ENCODE data around the gene GJC2. TPM values are rescaled to one million over a fixed set of nuclear protein-coding genes. Genes with fewer than 3 reads are reported as not detected.

Gene GJC2
- total RNA-seq, 1 donor: 0.84 TPM

- Histone ChIP-seq H3K4me3 (ENCODE audit: low read length) (no peak overlapping the region), H3K27me3 (ENCODE audit: insufficient read depth, low read length) (no peaks in the 10 kb centered on the region), H3K4me1 (ENCODE audit: insufficient read depth, low read length) (peaks cover 20% of the 10 kb centered on the region), H3K9me3 (ENCODE audit: low read depth, low read length) (no peaks in the 10 kb centered on the region)
Observed at GRCh38 chr1:228134591-228134990, 15.1 kb upstream of the GJC2 start.

- peaks cover 26% of the 10 kb centered on the region for H3K4me1 ChIP-seq (ENCODE audit: insufficient read depth, low read length)
- H3K4me3 ChIP-seq (ENCODE audit: low read length): no peak overlapping the region
- no peaks in the 10 kb centered on the region for H3K27me3 ChIP-seq (ENCODE audit: insufficient read depth, low read length)
- no peaks in the 10 kb centered on the region for H3K9me3 ChIP-seq (ENCODE audit: low read depth, low read length)
Observed at GRCh38 chr1:228136901-228137300, 12.8 kb upstream of the GJC2 start.

GRCh38 chr1:228139406-228139930 is 10.3 kb upstream of the GJC2 start:
- Histone ChIP-seq H3K9me3 (ENCODE audit: low read depth, low read length) (no peaks in the 10 kb centered on the region), H3K4me1 (ENCODE audit: insufficient read depth, low read length) (peaks cover 50% of the 10 kb centered on the region), H3K27me3 (ENCODE audit: insufficient read depth, low read length) (no peaks in the 10 kb centered on the region), H3K4me3 (ENCODE audit: low read length) (peak overlapping the region; percentile 82)

- H3K4me3 ChIP-seq (ENCODE audit: low read length): peak within 1 kb of the TSS; percentile 82
- H3K4me1 ChIP-seq (ENCODE audit: insufficient read depth, low read length): peaks cover 51% of the 10 kb centered on the region
- no peaks in the 10 kb centered on the region for H3K27me3 ChIP-seq (ENCODE audit: insufficient read depth, low read length)
- H3K9me3 ChIP-seq (ENCODE audit: low read depth, low read length): no peaks in the 10 kb centered on the region
Observed at GRCh38 chr1:228139931-228140723, 9.6 kb upstream of the GJC2 start, which contains the start of gene GUK1. Gene GUK1 (plus strand): TSS chr1:228140279. CDS start chr1:228140303, 24 bp downstream.

- peak overlapping the region; percentile 82 for H3K4me3 ChIP-seq (ENCODE audit: low read length)
- no peaks in the 10 kb centered on the region for H3K27me3 ChIP-seq (ENCODE audit: insufficient read depth, low read length)
- H3K9me3 ChIP-seq (ENCODE audit: low read depth, low read length): no peaks in the 10 kb centered on the region
- peaks cover 51% of the 10 kb centered on the region for H3K4me1 ChIP-seq (ENCODE audit: insufficient read depth, low read length)
Observed at GRCh38 chr1:228140724-228141225, 9.0 kb upstream of the GJC2 start.

GRCh38 chr1:228141226-228142044 is 8.3 kb upstream of the GJC2 start:
- no peaks in the 10 kb centered on the region for H3K27me3 ChIP-seq (ENCODE audit: insufficient read depth, low read length)
- no peaks in the 10 kb centered on the region for H3K9me3 ChIP-seq (ENCODE audit: low read depth, low read length)
- H3K4me1 ChIP-seq (ENCODE audit: insufficient read depth, low read length): peaks cover 51% of the 10 kb centered on the region
- H3K4me3 ChIP-seq (ENCODE audit: low read length): peak overlapping the region; percentile 82

GRCh38 chr1:228142155-228142691 is 7.5 kb upstream of the GJC2 start:
- Histone ChIP-seq H3K4me1 (ENCODE audit: insufficient read depth, low read length) (peaks cover 51% of the 10 kb centered on the region), H3K27me3 (ENCODE audit: insufficient read depth, low read length) (no peaks in the 10 kb centered on the region), H3K4me3 (ENCODE audit: low read length) (no peak overlapping the region), H3K9me3 (ENCODE audit: low read depth, low read length) (no peaks in the 10 kb centered on the region)

- H3K9me3 ChIP-seq (ENCODE audit: low read depth, low read length): no peaks in the 10 kb centered on the region
- H3K27me3 ChIP-seq (ENCODE audit: insufficient read depth, low read length): no peaks in the 10 kb centered on the region
- no peak overlapping the region for H3K4me3 ChIP-seq (ENCODE audit: low read length)
- peaks cover 51% of the 10 kb centered on the region for H3K4me1 ChIP-seq (ENCODE audit: insufficient read depth, low read length)
Observed at GRCh38 chr1:228142701-228143136, 7.0 kb upstream of the GJC2 start.

- Histone ChIP-seq H3K9me3 (ENCODE audit: low read depth, low read length) (no peaks in the 10 kb centered on the region), H3K4me1 (ENCODE audit: insufficient read depth, low read length) (peaks cover 45% of the 10 kb centered on the region), H3K4me3 (ENCODE audit: low read length) (no peak overlapping the region), H3K27me3 (ENCODE audit: insufficient read depth, low read length) (no peaks in the 10 kb centered on the region)
Observed at GRCh38 chr1:228143480-228144192, 6.1 kb upstream of the GJC2 start.

GRCh38 chr1:228144193-228144992 is 5.3 kb upstream of the GJC2 start:
- H3K4me3 ChIP-seq (ENCODE audit: low read length): no peak overlapping the region
- H3K27me3 ChIP-seq (ENCODE audit: insufficient read depth, low read length): no peaks in the 10 kb centered on the region
- peaks cover 39% of the 10 kb centered on the region for H3K4me1 ChIP-seq (ENCODE audit: insufficient read depth, low read length)
- no peaks in the 10 kb centered on the region for H3K9me3 ChIP-seq (ENCODE audit: low read depth, low read length)

- Histone ChIP-seq H3K27me3 (ENCODE audit: insufficient read depth, low read length) (no peaks in the 10 kb centered on the region), H3K4me1 (ENCODE audit: insufficient read depth, low read length) (peaks cover 37% of the 10 kb centered on the region), H3K9me3 (ENCODE audit: low read depth, low read length) (no peaks in the 10 kb centered on the region), H3K4me3 (ENCODE audit: low read length) (no peak overlapping the region)
Observed at GRCh38 chr1:228144993-228145343, 4.8 kb upstream of the GJC2 start.

GRCh38 chr1:228145463-228146416 is 4.0 kb upstream of the GJC2 start:
- Histone ChIP-seq H3K4me3 (ENCODE audit: low read length) (no peak overlapping the region), H3K4me1 (ENCODE audit: insufficient read depth, low read length) (peaks cover 37% of the 10 kb centered on the region), H3K9me3 (ENCODE audit: low read depth, low read length) (no peaks in the 10 kb centered on the region)

More at GRCh38 chr1:228145463-228146416, 4.0 kb upstream of the GJC2 start:
- no peaks in the 10 kb centered on the region for H3K27me3 ChIP-seq (ENCODE audit: insufficient read depth, low read length)

Data from mononuclear cell (primary cell).